Fibroblast of the aortic adventitia (primary cell): ENCODE measurements around the gene SNAPC2. TPM values are rescaled to one million over a fixed set of nuclear protein-coding genes. Genes with fewer than 3 reads are reported as not detected.

ENCODE experiments used
- DNase-seq: peaks from one replicate; pipeline ENCODE4 v3.0.0-alpha.2; 2010; ENCODE audit warnings: low read depth
- H3K4me3 ChIP-seq: 2 replicates; pipeline ENCODE4 v1.5.1; 2011; ENCODE audit warnings: low read depth, mild to moderate bottlenecking, control low read depth, low read length, moderate library complexity
- total RNA-seq: library from RNA; depleted of rRNA; stranded (reverse); fragments of >200 nt; gene quantifications from 2 replicates; pipeline ENCODE4 v1.2.3, GENCODE V29; 2012; ENCODE audit warnings: low replicate concordance
- TF ChIP-seq, protein P1 (sequence below): IDR thresholded peaks from 2 replicates; pipeline ENCODE4 v1.5.1; 2011; ENCODE audit warnings: mild to moderate bottlenecking, low read length, control low read depth, inconsistent platforms; ENCODE audit not compliant: insufficient read depth

SNAPC2 gene
- total RNA-seq, 1 donor, result 27.8 TPM

DNA sequence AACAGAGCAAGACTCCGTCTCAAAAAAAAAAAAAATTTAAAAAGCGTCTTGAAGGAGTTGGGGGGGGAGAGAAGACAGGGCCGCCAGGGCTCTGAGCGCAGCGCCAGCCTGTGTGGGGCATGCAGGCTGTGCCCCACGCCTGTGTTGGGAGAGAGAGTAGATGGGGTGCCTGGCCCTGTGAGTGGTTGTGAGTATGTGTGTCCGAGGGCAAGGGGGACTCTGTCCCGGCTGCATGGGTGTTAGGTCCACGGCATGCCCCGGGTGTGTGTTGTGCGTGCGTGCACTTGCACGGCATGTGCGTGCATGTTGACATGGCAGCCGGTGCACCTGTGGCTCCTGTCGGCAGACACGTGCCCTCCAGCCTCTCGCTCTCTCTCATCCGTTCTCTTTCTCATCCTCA is 13.0 kb upstream of the SNAPC2 start:
- H3K4me3 ChIP-seq, result no peak overlapping the region
- no peak for DNase-seq
- TF ChIP-seq, protein P1, sequence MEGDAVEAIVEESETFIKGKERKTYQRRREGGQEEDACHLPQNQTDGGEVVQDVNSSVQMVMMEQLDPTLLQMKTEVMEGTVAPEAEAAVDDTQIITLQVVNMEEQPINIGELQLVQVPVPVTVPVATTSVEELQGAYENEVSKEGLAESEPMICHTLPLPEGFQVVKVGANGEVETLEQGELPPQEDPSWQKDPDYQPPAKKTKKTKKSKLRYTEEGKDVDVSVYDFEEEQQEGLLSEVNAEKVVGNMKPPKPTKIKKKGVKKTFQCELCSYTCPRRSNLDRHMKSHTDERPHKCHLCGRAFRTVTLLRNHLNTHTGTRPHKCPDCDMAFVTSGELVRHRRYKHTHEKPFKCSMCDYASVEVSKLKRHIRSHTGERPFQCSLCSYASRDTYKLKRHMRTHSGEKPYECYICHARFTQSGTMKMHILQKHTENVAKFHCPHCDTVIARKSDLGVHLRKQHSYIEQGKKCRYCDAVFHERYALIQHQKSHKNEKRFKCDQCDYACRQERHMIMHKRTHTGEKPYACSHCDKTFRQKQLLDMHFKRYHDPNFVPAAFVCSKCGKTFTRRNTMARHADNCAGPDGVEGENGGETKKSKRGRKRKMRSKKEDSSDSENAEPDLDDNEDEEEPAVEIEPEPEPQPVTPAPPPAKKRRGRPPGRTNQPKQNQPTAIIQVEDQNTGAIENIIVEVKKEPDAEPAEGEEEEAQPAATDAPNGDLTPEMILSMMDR, result no peak

DNA sequence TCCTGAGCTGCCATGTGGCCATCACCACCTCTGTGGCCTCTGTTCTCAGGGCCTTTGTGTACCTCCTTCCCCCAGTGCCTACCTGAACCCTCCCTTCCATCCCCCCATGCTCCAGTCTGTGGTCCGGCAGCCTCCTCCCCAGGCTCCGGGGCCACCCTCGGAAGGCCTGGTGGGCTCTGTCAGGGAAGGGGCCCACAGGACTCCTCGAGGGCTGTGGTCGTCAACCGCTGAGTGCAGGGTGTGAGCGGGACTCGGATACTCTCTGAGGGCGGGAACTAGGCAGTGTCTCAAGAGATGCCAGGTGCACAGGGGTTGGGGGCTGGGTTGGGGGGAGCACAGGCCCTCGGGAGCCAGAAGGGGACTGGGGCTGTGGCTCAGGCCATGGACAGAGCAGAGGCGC is 12.6 kb upstream of the SNAPC2 start:
- no peak overlapping the region for H3K4me3 ChIP-seq
- no peak for DNase-seq
- TF ChIP-seq, protein P1, result no peak

DNA sequence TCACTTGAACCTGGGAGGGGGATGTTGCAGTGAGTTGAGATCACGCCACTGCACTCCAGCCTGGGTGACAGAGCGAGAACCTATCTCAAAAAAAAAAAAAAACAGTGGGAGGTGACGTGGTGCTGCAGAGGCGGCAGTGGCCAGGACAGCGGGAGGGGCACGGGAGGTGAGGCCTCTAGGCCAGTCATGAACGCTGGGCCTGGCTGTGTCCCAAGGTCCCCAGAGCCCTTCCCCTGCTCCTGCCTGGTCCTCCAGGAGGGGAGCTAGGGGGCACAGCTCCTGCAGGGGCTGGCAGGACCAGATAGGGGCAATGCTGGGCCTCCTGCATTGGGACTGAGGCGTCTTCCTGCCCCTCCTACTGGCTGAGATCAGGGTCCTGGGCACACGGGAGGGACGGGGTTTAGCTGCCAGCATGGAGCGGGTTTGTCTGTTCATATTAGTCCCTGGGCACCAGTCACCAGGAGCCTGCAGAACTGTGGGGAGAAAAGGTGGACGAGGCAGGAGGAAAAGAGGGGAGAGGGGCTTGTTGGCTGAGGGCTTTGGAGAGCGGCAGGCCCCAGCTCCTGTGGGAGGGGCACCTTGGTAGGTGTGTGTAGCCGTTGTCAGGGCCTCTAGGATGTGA is 11.9 kb upstream of the SNAPC2 start:
- no peak overlapping the region for H3K4me3 ChIP-seq
- no peak for DNase-seq
- TF ChIP-seq, protein P1, result no peak

DNA sequence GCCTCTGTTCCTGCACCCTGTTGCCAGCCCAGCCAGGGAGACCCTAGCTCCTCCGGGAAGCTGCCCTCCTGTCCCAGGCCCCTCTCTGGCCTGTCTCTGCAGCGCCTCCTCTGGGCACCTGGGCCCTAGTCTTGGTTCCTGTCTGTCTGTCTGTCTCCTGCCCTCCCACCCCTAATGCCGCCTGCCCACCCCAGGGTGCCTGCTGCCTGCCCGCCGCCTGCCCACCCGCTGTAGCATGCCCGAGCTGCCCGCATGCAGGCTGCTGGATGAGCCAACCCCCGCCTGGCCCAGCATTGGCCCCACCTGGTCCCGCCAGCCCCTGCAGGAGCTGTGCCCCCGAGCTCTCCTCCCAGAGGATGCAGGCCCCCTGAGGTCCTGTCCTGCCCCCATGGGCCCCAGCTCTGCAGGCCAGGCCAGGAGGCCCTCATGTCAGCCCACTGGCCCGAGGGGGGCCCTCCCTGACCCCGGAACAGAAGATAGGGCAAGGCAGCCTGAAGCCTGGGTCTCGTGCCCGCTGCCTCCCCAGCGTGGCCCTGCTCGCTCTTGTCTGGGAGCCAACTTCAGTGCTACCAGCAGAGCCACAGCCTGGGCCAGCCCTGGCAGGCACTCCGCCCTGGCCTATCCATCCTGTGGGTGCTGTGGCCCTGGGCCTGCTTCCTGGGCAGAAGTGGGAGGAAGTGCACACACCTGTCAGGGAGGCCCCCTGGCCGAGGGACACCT is 11.2 kb upstream of the SNAPC2 start:
- no peak overlapping the region for H3K4me3 ChIP-seq
- DNase-seq, result no peak
- TF ChIP-seq, protein P1, result no peak

DNA sequence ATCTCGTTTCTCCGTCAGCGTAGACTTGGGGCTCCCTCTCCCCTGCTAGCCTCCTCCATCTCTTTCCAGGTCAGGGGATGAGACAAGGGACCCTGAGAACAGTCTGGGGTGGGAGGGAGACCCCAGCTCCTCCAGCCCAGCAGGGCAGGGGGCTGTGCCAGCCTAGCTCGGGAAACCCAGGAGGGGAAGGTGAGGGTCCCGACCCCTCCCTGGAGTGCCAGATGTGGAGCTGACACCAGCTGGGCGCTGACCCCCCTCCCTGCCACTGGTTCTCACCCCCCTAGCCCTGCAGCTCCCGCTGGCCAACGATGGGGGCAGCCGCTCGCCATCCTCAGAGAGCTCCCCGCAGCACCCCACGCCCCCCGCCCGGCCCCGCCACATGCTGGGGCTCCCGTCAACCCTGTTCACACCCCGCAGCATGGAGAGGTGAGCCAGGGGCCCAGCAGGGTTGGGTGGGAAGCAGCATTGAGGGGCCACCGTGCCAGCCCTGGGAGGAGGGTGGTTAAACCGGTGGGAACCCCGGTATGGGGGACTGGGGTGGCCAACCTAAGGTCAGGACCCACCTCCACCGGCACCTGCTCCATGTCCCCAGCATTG is 10.6 kb upstream of the SNAPC2 start:
- no peak for DNase-seq
- no peak overlapping the region for H3K4me3 ChIP-seq
- TF ChIP-seq, protein P1, result no peak

DNA sequence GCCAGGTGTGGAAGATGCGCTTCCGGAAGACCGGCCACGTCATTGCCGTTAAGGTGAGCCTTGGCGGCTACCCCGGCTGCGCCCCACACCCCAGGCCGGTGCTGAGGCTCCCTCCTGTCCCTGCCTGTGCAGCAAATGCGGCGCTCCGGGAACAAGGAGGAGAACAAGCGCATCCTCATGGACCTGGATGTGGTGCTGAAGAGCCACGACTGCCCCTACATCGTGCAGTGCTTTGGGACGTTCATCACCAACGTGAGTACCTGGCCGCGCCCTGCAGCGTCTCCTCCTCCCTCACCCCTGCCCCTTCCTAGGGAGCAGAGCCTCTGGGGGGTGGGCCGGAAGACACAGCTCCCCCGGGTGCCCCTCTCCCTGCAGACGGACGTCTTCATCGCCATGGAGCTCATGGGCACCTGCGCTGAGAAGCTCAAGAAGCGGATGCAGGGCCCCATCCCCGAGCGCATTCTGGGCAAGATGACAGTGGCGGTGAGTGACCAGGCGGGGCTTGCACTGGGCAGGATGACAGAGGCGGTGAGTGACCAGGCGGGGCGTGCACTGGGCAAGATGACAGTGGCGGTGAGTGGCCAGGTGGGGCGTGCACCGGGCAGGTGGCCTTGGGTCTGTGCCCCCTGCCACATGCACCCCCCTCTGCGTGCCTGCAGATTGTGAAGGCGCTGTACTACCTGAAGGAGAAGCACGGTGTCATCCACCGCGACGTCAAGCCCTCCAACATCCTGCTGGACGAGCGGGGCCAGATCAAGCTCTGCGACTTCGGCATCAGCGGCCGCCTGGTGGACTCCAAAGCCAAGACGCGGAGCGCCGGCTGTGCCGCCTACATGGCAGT is 9.6 kb upstream of the SNAPC2 start:
- DNase-seq, result no peak
- H3K4me3 ChIP-seq, result no peak overlapping the region
- TF ChIP-seq, protein P1, result no peak
